Measurements from ENCODE around the gene GRAP2.

- no peak for TF ChIP-seq CTCF (IDR thresholded peaks at IDR 0.05)
- TF ChIP-seq POLR2A (IDR thresholded peaks at IDR 0.05): no peak
Measured at GRCh38 chr22:40021401-40022000, 120.6 kb downstream of the GRAP2 start.

Data from uterus (tissue), 2 donors.